K562 (cell line): ENCODE measurements around the gene PARD3. TPM values are rescaled to one million over a fixed set of nuclear protein-coding genes. Genes with fewer than 3 reads are reported as not detected.
A peak's percentile ranks its signal among the peaks of the same experiment; 100 is the strongest.

Source experiments
- ATAC-seq: fragments of 200-7000 bp; cut with Tn5 transposase; 3 replicates; pipeline ENCODE4 v1.9.1; 2020; ENCODE audit warnings: moderate library complexity
- BruUV-seq: library from RNA; stranded (reverse); fragments of 400-500 nt; replicated peaks from 2 replicates; lab custom pipeline; 2021; lab: Mats Ljungman, UMichigan
- CTCF ChIA-PET: fragments of 300-600 bp; formaldehyde crosslinking; extraction: SDS; loops from one replicate; lab custom pipeline; 2021; ENCODE audit warnings: low intra/inter-chr PET ratio; lab: Yijun Ruan, JAX
- POLR2A ChIA-PET: fragments of 300-600, 350-650 bp; sonication (Branson Sonifier 250); formaldehyde crosslinking; extraction: SDS; loops from one replicate; lab custom pipeline; 2021; ENCODE audit warnings: antibody characterized with exemption, inconsistent platforms; lab: Yijun Ruan, JAX
- DNase-seq, 4 experiments: peaks; one replicate each; pipeline versions ENCODE4 v3.0.0 to v3.0.0-alpha.2; 2011 to 2018; ENCODE audit warnings: low spot score in 3 of 4, mixed read lengths in 3 of 4; ENCODE audit errors: extremely low read depth in 1 of 4
- FAIRE-seq: peaks from 2 replicates; lab custom pipeline; 2011; peaks lifted over from hg19 to GRCh38; lab: Jason Lieb, UNC
- H2AFZ ChIP-seq: 2 replicates; pipeline ENCODE4 v1.6.0; 2011; ENCODE audit warnings: low read depth, low read length, control low read depth, inconsistent platforms
- H3K27ac ChIP-seq: fragments of 200-600 bp; 3 replicates; pipeline ENCODE4 v1.8.0; 2011; ENCODE audit warnings: low read depth, mild to moderate bottlenecking, control low read depth, inconsistent platforms, low read length, moderate library complexity, mixed read lengths; ENCODE audit errors: extremely low read depth
- H3K27me3 ChIP-seq, 2 experiments: fragments of 300-600 bp in 1 of 2; 2 replicates in 1 of 2; 3 replicates in 1 of 2; pipeline versions ENCODE4 v1.6.0 to v1.8.0; 2011; ENCODE audit warnings: inconsistent platforms in 2 of 2, low read length in 2 of 2, mild to moderate bottlenecking in 1 of 2, mixed read lengths in 1 of 2, moderate library complexity in 1 of 2; ENCODE audit not compliant: control insufficient read depth in 2 of 2, insufficient read depth in 2 of 2
- H3K36me3 ChIP-seq: fragments of 300-600 bp; 3 replicates; pipeline ENCODE4 v1.8.0; 2011; ENCODE audit warnings: mild to moderate bottlenecking, low read length, inconsistent platforms; ENCODE audit not compliant: control insufficient read depth, insufficient read depth
- H3K4me1 ChIP-seq, 2 experiments: fragments of 200-600 bp in 1 of 2; replicated peaks in 1 of 2; 2 replicates in 1 of 2; 3 replicates in 1 of 2; pipeline versions ENCODE4 v1.5.1 to v1.8.0; 2011; ENCODE audit warnings: inconsistent platforms in 2 of 2, low read length in 2 of 2, mild to moderate bottlenecking in 1 of 2, mixed read lengths in 1 of 2, moderate library complexity in 1 of 2; ENCODE audit not compliant: control insufficient read depth in 2 of 2, insufficient read depth in 2 of 2
- H3K4me2 ChIP-seq: 2 replicates; pipeline ENCODE4 v1.6.1; 2011; ENCODE audit warnings: low read length, control low read depth, inconsistent platforms, mixed read lengths; ENCODE audit not compliant: insufficient read depth
- H3K4me3 ChIP-seq: fragments of 200-600 bp; sonication (generic), shearing (Covaris generic); 2 replicates; pipeline ENCODE4 v1.5.1; 2016; ENCODE audit warnings: control low read depth, inconsistent platforms
- H3K79me2 ChIP-seq: fragments of 200-600 bp; 3 replicates; pipeline ENCODE4 v1.8.0; 2011; ENCODE audit warnings: low read length, inconsistent platforms; ENCODE audit not compliant: control insufficient read depth, insufficient read depth
- H3K9ac ChIP-seq, 2 experiments: 2 replicates each; pipeline versions ENCODE4 v1.6.0 to v1.6.1; 2011; ENCODE audit warnings: low read depth in 2 of 2, low read length in 2 of 2, control low read depth in 1 of 2, inconsistent platforms in 1 of 2, mild to moderate bottlenecking in 1 of 2, mixed read lengths in 1 of 2; ENCODE audit not compliant: insufficient read depth in 1 of 2
- H3K9me1 ChIP-seq: one replicate; pipeline ENCODE4 v1.6.0; 2011; ENCODE audit warnings: inconsistent platforms, mild to moderate bottlenecking, low read length, moderate library complexity; ENCODE audit not compliant: control insufficient read depth, insufficient read depth
- H3K9me3 ChIP-seq: replicated peaks from 2 replicates; pipeline ENCODE4 v1.5.1; 2011; ENCODE audit warnings: low read depth, low read length, inconsistent platforms; ENCODE audit not compliant: control insufficient read depth, insufficient read depth
- H4K20me1 ChIP-seq: replicated peaks from 2 replicates; pipeline ENCODE4 v1.6.1; 2011; ENCODE audit warnings: low read length, inconsistent platforms, mixed read lengths; ENCODE audit not compliant: control insufficient read depth, insufficient read depth
- ELK3 ChIP-seq: fragments of 450-650 bp; formaldehyde crosslinking; IDR thresholded peaks from 2 replicates; pipeline ENCODE4 v1.4.0; 2020; ENCODE audit warnings: mild to moderate bottlenecking
- FOXA1 ChIP-seq: fragments of 450-650 bp; IDR thresholded peaks from 2 replicates; pipeline ENCODE4 v1.6.1; 2016; ENCODE audit warnings: mild to moderate bottlenecking, borderline replicate concordance
- NFIC ChIP-seq: fragments of 450-650 bp; IDR thresholded peaks from 2 replicates; pipeline ENCODE4 v1.6.1; 2017; ENCODE audit warnings: mild to moderate bottlenecking, inconsistent platforms
- SMARCC2 ChIP-seq: fragments of 450-650 bp; IDR thresholded peaks from 2 replicates; pipeline ENCODE4 v1.6.1; 2017; ENCODE audit warnings: antibody characterized with exemption, moderate library complexity, mild to moderate bottlenecking, low read depth
- TSHZ1 ChIP-seq: fragments of 250-450 bp; sonication (Bioruptor Pico); IDR thresholded peaks from 2 replicates; pipeline ENCODE4 v1.4.0; 2020; ENCODE audit warnings: mild to moderate bottlenecking, moderate library complexity
- ZEB2 ChIP-seq: fragments of 450-650 bp; IDR thresholded peaks from 2 replicates; pipeline ENCODE4 v1.6.1; 2016
- WGBS: fragments of 100-300 bp; shearing (Covaris generic); methylation state at CpG from one replicate; pipeline ENCODE4 v1.1.6; 2016; ENCODE audit warnings: low coverage, mixed read lengths; ENCODE audit not compliant: insufficient coverage; ENCODE audit errors: missing lambda C conversion rate; 5-methylcytosine and 5-hydroxymethylcytosine counted together
- in situ Hi-C: fragments of 300-500 bp; cut with MboI; formaldehyde crosslinking; loops from 4 replicates; pipeline ENCODE4 v1.15.0; 2018; ENCODE audit warnings: inconsistent platforms, mixed read lengths
- intact Hi-C: fragments of 100-400 bp; cut with micrococcal nuclease; formaldehyde crosslinking; loops from 2 replicates; pipeline ENCODE4 v1.14.2; 2022
- polyA plus RNA-seq, 8 experiments: library from polyadenylated mRNA; depleted of rRNA in 4 of 8; stranded (reverse) in 5 of 8; unstranded in 3 of 8; fragments of >200 nt; fragmentation: Nextera tagmentation in 2 of 8; fragmentation: Illumina TruSeq in 1 of 8; extraction: Ambion mirVana in 2 of 8; extraction: Trizol in 1 of 8; gene quantifications; 2 replicates each; pipeline versions ENCODE4 v1.2.1 to v1.2.3, GENCODE V29; 2011 to 2014; ENCODE audit warnings: inconsistent platforms in 1 of 8, missing spikeins in 1 of 8
- total RNA-seq, 7 experiments: library from RNA; depleted of rRNA in 6 of 7; stranded (reverse); fragments of >200 nt in 6 of 7; fragmentation: Illumina TruSeq in 2 of 7; extraction: Trizol in 2 of 7; gene quantifications; 2 replicates each; pipeline versions ENCODE4 v1.2.1 to v1.2.3, GENCODE V29; 2011 to 2021; ENCODE audit warnings: low replicate concordance in 1 of 7

PARD3 gene
- total and polyA plus RNA-seq, 9 of the 15 experiments (the other 6 are each of a cell fraction or from before 2014, with no cell fraction given) = 2.7 to 11.7 (median 7.7) TPM

- H3K4me2 ChIP-seq = no peak overlapping the region
- H4K20me1 ChIP-seq = no peaks in the 10 kb centered on the region
- in situ Hi-C loops (no loop called here), intact Hi-C loops (no loop called here)
- no peak overlapping the region for H3K9ac ChIP-seq
- H3K36me3 ChIP-seq = no peaks in the 10 kb centered on the region
- CTCF ChIA-PET = no interaction called here
- no peak overlapping the region for H3K4me3 ChIP-seq
- no peak overlapping the region for H2AFZ ChIP-seq
- no peaks in the 10 kb centered on the region for H3K79me2 ChIP-seq
- H3K4me1 ChIP-seq = no peaks in the 10 kb centered on the region
- H3K27ac ChIP-seq = no peak overlapping the region
- no peaks in the 10 kb centered on the region for H3K9me1 ChIP-seq
- no peaks in the 10 kb centered on the region for H3K9me3 ChIP-seq
- no peaks in the 10 kb centered on the region for H3K27me3 ChIP-seq
- no peak for FAIRE-seq
- no TSS peak for BruUV-seq
- POLR2A ChIA-PET = no interaction called here
- WGBS = 14% methylated on average over 7 of the region's 7 CpGs
- peak in 1 of 4 experiments; percentile 3 for DNase-seq
- no peak for ATAC-seq
- 0 out of 2 replicates have a peak, but pooled peaks have one; percentile 27 for TF ChIP-seq NFIC
- no peak for TF ChIP-seq ELK3 (CRISPR knock-in tag)
- no peak for TF ChIP-seq TSHZ1 (CRISPR knock-in tag)
- TF ChIP-seq SMARCC2 = no peak
- no peak for TF ChIP-seq FOXA1
- no peak for TF ChIP-seq ZEB2
These were observed 407.7 kb downstream of the PARD3 start for GRCh38 chr10:34407324-34407805.
